EH (cell line): Measurements from ENCODE around the gene ZNF672.
"Not testable (repeated sequence)": the region's sequence is repeated elsewhere in the genome, so short reads cannot be mapped to it uniquely, and the experiment has no call there.

ENCODE experiments used
- DNase-seq: peaks from one replicate; pipeline ENCODE4 v3.0.0-alpha.2; 2015; ENCODE audit warnings: low read depth

Gene ZNF672

GRCh38 chr1:248837781-248838356 lies at the start of gene ZNF672:
ZNF672 (plus strand) TSS chr1:248838224; CDS start chr1:248847275, 9,051 bp downstream.
- DNase-seq, result peak; percentile 99

DNA sequence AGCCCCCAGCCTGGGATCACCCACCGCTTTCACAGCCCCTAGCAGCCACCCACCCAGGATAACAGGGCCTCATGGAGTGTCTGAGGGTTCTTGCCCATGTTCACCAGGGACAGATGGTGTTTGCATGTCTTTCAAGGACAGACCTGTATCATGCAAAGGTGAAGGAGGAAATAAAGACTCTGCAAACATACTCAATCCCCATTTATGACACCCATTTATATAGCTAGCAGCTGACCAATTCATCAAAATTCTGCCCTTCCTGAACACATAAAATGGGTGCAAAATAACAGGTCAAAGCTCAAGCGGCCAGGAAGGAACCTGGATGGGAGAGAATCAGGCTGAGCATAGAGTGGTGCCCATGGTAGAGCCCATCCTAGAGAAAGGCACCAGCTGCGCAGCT lies 49.7 kb upstream of the ZNF672 start:
- no peak for DNase-seq

DNA sequence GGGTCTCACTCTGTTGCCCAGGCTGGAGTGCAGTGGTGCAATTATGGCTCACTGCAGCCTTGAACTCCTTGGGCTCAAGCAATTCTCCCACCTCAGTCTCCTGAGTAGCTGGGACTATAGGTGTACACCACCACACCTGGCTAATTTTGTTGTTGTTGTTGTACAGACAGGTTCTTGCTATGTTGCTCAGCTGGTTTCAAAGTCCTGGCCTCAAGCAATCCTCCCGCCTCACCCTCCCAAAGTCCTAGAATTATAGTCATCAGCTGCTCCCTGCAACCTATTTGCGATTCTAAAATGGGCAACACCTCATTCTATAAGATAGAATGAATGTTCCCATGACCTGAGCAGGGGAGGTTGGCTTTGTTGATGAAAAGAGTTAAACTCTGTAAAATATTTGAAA lies 48.7 kb upstream of the ZNF672 start:
- not testable (repeated sequence) for DNase-seq

DNA sequence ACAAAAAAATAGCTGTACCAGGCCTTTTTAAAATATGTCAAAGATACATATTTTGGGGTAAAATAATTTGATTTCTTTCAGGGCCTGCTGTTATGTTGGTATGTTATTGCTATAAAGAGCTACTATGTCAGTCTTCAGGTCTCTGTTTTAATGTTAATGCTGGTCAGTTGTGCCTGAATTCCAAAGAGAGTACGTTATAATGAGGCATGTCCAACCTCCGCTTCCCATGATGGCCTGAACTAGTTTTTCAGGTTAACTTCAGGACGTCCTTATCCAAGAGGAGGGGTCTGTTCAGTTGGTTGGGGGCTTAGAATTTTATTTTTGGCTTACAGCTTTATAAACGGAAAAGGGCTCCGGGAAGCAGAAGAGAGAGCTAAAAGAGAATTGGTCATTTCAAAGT lies 47.6 kb upstream of the ZNF672 start:
- no peak for DNase-seq

GRCh38 chr1:248791010-248791409 lies 47.0 kb upstream of the ZNF672 start:
- DNase-seq, result no peak

GRCh38 chr1:248792342-248792741 lies 45.7 kb upstream of the ZNF672 start:
- DNase-seq, result no peak

DNA sequence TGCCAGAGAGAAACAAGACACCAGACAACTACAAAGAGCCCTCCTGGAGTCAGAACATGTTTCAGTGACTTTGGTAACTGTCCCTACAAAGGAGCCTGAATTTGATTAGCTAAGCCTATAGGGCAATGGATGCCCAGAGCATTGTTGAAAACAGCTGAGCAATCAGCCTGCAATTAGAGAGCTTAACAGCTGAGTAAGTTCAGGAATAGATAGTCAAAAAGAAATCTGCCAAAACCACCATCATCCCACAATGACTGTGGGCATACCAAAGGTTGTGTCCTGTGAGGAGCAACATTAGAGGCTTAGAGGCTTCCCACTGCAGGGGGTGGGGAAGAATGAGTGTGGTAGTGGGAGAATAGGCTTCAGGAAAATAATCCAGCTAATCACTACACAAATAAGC lies 44.4 kb upstream of the ZNF672 start:
- no peak for DNase-seq

DNA sequence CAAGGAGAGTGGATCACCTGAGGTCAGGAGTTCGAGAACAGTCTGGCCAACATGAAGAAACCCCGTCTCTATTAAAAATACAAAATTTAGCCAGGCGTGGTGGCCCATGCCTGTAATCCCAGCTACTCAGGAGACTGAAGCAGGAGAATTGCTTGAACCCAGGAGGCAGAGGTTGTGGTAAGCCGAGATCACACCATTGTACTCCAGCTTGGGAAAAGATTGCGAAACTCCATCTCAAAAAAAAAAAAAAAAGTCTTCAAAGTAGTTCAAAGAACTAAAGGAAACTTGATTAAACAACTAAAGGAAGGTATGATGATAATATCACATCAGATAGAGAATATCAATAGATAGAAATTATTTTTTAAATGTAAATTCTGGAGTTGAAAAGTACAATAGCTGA lies 43.4 kb upstream of the ZNF672 start:
- not testable (repeated sequence) for DNase-seq

GRCh38 chr1:248798791-248799190 lies 39.2 kb upstream of the ZNF672 start:
- DNase-seq, result no peak

GRCh38 chr1:248800459-248800858 lies 37.6 kb upstream of the ZNF672 start:
- DNase-seq, result no peak

DNA sequence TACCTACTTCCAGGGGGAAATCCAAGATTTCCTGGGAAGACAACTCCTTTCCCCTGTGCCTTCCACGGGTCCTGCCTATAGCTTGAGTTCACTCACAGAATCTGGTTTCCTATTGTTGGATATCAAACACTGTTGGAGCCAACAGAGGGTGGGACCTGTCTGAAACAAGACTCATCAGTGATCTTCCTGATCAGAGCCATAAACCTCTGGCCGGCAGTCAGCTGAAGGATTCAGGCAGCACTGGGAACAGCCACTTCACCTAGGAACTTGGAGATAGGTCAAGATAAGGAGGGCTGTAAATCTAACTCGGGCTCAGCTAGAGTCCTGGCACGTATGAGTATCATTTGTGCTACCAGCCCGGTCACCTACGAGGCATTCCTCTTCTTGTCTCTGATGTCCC lies 35.6 kb upstream of the ZNF672 start:
- no peak for DNase-seq

- not testable (repeated sequence) for DNase-seq
Observed at GRCh38 chr1:248803501-248803900, 34.5 kb upstream of the ZNF672 start.

DNA sequence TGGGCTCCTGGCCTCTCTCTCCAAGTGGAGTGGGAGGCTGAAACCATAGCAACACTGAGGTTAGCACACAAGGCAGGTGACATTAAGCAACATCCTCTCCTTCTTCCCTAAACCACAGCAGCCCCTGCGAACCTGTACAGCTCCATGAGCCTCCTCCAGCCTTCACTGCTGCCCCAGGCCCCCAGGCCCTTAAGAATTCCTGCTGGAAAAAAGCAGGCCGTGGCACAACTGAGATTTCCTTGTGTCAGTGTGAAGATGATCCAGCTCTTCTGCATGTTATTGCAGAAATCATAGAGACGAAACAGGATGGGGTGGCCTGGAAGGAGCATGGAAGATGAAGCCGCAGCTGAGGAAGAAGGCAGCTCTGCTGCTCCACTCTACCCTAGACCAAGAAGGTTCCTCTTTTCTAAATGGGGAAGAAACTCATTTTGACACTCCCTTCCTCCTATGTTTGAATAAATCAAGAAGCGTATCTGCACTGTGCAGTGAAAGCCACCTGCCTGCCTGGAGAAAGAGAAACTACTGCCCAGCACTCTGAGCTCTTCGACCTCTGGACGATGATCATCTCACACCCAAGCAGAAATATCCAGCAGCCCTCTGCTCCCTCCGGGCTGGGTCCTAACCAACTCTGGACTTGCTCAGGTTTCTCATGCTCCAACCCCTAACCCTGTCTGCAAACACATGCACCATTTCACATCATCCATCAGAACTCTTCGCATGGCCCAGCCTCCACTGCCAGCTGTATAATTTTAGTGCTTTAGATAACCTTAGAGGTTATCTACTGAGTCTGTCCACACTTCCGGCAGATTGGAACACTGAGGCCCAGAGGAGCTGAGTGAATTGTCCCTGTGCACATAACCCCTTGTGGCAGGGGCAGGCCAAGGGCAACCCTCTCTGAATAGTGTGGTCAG lies 33.0 kb upstream of the ZNF672 start:
- DNase-seq, result no peak

- peak; percentile 10 for DNase-seq
Observed at GRCh38 chr1:248805876-248806275, 32.1 kb upstream of the ZNF672 start.

- peak; percentile 48 for DNase-seq
Observed at GRCh38 chr1:248807067-248807737, 30.8 kb upstream of the ZNF672 start.

GRCh38 chr1:248808876-248809275 lies 29.1 kb upstream of the ZNF672 start:
- no peak for DNase-seq

- DNase-seq, result no peak
Observed at GRCh38 chr1:248810000-248810726, 27.9 kb upstream of the ZNF672 start.

GRCh38 chr1:248810727-248811513 lies 27.1 kb upstream of the ZNF672 start:
- DNase-seq, result peak; percentile 74

DNA sequence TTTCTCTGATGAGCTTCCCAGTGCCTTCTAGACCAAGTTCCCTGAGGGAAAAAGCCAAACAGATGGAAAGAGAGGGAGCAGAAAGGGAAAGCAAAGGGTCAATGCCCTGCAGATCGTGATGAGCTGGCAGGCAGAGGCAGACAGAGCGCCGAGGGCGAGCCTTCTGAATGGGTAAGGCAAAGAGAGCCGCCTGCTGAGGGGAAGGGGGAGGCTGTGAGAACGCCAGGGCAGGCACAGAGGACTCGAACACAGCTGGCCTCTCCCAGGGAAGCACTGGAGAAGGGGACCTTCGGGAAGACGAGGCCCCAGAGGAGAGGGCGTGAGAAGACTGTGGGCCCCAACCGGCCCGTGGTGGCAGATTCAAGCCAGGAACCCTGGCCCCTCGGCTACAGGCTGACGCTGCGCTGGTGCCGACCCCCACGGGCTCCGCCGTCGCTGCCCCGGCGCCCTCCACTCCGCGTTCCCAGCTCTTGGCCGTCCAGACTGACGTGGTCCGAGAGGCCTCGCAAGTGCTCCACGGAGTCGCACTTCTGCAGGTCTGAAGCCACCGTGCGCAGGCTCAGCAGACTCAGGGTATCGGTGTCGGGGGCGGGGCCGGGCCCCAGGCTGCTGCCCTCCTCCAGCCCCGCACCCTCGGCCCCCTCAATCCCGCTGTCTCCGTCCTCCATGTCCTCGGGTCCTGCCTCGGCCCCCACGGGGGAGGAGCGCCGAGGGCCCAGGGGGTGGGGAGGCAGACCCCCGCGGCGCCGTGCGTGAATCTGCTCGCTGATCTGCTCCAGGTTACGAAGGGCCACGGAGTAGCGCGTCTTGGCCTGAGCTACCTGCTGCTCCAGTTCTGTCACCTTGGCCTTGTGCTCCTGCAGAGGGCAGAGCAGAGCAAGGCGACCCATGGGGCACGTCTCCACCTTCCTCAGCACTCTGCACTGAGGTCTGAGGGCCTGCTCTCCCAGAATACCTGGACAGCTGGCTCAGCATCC lies 26.2 kb upstream of the ZNF672 start:
- peak; percentile 22 for DNase-seq

DNA sequence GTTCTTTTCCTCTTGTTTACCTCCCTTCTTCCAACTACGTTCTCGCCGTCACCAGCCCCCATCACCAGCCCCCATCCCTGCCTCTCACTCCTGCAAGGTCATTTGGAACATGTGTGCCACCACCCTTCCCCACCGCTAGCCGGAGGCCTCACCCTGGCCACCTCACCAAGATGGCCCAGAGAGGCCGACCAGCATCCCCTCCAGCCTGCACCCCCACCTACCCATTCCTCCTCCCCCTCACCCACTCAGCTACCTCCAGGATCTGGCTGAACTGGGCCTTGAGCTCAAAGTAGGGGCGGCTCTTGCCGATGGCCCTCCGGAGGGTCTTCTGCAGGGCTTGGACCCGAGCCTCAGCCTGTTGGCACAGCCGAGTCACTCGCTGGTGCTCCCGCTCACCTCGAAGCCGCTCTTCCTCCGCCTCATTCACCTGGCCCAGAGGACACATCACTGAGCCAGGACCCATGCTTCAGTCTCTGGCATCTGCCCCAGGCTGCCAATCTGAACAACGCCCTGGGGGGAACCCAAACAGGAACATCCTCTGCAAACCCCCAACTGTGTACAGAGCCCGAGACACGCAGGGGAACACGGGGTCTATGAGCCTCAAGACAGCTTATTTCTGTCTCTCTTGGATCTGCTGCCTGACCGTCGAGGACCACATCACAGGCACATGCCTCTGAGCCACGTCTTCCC lies 25.1 kb upstream of the ZNF672 start:
- DNase-seq, result no peak
